NCI-H2107 (cell line): ENCODE results near the gene RANBP3L.
A peak's percentile ranks its signal among the peaks of the same experiment; 100 is the strongest.
"Not testable (repeated sequence)": the region's sequence is repeated elsewhere in the genome, so short reads cannot be mapped to it uniquely, and the experiment has no call there.

Source experiments
- DNase-seq: peaks from one replicate; lab custom pipeline; 2025; lab: John Stamatoyannopoulos, UW

RANBP3L gene

GRCh38 chr5:36285837-36286615 is 15.7 kb downstream of the RANBP3L start:
- no peak for DNase-seq

- not testable (repeated sequence) for DNase-seq
Measured at GRCh38 chr5:36283775-36284174, 17.9 kb downstream of the RANBP3L start.

- no peak for DNase-seq
Measured at GRCh38 chr5:36281626-36282025, 20.1 kb downstream of the RANBP3L start.

GRCh38 chr5:36279054-36279698 is 22.5 kb downstream of the RANBP3L start:
- no peak for DNase-seq

GRCh38 chr5:36277521-36278176 is 24.1 kb downstream of the RANBP3L start:
- DNase-seq = no peak

- DNase-seq = no peak
Measured at GRCh38 chr5:36276864-36277263, 24.8 kb downstream of the RANBP3L start.

GRCh38 chr5:36273809-36274526 is 27.7 kb downstream of the RANBP3L start:
- DNase-seq = no peak

GRCh38 chr5:36272136-36272690 is 29.5 kb downstream of the RANBP3L start:
- DNase-seq = no peak

GRCh38 chr5:36270876-36271575 is 30.7 kb downstream of the RANBP3L start:
- DNase-seq = no peak

- peak; percentile 6 for DNase-seq
Measured at GRCh38 chr5:36270175-36270574, 31.5 kb downstream of the RANBP3L start.

- no peak for DNase-seq
Measured at GRCh38 chr5:36269478-36269877, 32.2 kb downstream of the RANBP3L start.

GRCh38 chr5:36267905-36268304 is 33.8 kb downstream of the RANBP3L start:
- DNase-seq = no peak

GRCh38 chr5:36264202-36264760 is 37.4 kb downstream of the RANBP3L start:
- no peak for DNase-seq

GRCh38 chr5:36261186-36261585 is 40.5 kb downstream of the RANBP3L start:
- DNase-seq = no peak

- no peak for DNase-seq
Measured at GRCh38 chr5:36253575-36253974, 48.1 kb downstream of the RANBP3L start.

- DNase-seq = no peak
Measured at GRCh38 chr5:36252722-36253365, 48.9 kb downstream of the RANBP3L start.

- DNase-seq = no peak
Measured at GRCh38 chr5:36251218-36251617, 50.5 kb downstream of the RANBP3L start.

GRCh38 chr5:36250427-36250826 is 51.3 kb downstream of the RANBP3L start:
- no peak for DNase-seq

- no peak for DNase-seq
Measured at GRCh38 chr5:36246036-36246800, 55.5 kb downstream of the RANBP3L start.

GRCh38 chr5:36244076-36244475 is 57.6 kb downstream of the RANBP3L start:
- DNase-seq = no peak
